NCI-H82 (cell line): Measurements from ENCODE around the gene VPS37C.
A peak's percentile ranks its signal among the peaks of the same experiment; 100 is the strongest.
"Not testable (repeated sequence)": the region's sequence is repeated elsewhere in the genome, so short reads cannot be mapped to it uniquely, and the experiment has no call there.

ENCODE experiments used
- DNase-seq: peaks from one replicate; lab custom pipeline; 2025; lab: John Stamatoyannopoulos, UW

VPS37C gene

GRCh38 chr11:61161190-61162091, at the start of gene VPS37C:
Gene VPS37C (minus strand): TSS chr11:61161426. CDS start chr11:61138829, 22,597 bp downstream.
- peak; percentile 88 for DNase-seq

GRCh38 chr11:61210629-61211028, 49.4 kb upstream of the VPS37C start:
- DNase-seq, result not testable (repeated sequence)

- not testable (repeated sequence) for DNase-seq
These were observed 46.5 kb upstream of the VPS37C start for GRCh38 chr11:61207636-61208310.

GRCh38 chr11:61204502-61205059, 43.4 kb upstream of the VPS37C start:
- DNase-seq, result not testable (repeated sequence)

- not testable (repeated sequence) for DNase-seq
These were observed 42.6 kb upstream of the VPS37C start for GRCh38 chr11:61203873-61204272.

GRCh38 chr11:61202950-61203746, 41.9 kb upstream of the VPS37C start, which contains the start of gene PGA3:
Gene PGA3 (plus strand): TSS chr11:61203515. CDS start chr11:61203565, 50 bp downstream.
- DNase-seq, result not testable (repeated sequence)

- DNase-seq, result no peak
These were observed 40.2 kb upstream of the VPS37C start for GRCh38 chr11:61201476-61201875.

GRCh38 chr11:61198948-61199523, 37.8 kb upstream of the VPS37C start:
- DNase-seq, result no peak

- no peak for DNase-seq
These were observed 37.1 kb upstream of the VPS37C start for GRCh38 chr11:61198361-61198760.

- no peak for DNase-seq
These were observed 34.5 kb upstream of the VPS37C start for GRCh38 chr11:61195719-61196118.

- peak; percentile 8 for DNase-seq
These were observed 33.9 kb upstream of the VPS37C start for GRCh38 chr11:61194981-61195695.

GRCh38 chr11:61194169-61194671, 33.0 kb upstream of the VPS37C start:
- DNase-seq, result no peak

GRCh38 chr11:61193596-61193995, 32.4 kb upstream of the VPS37C start:
- DNase-seq, result peak; percentile 82

- no peak for DNase-seq
These were observed 28.7 kb upstream of the VPS37C start for GRCh38 chr11:61189933-61190332.

- peak; percentile 91 for DNase-seq
These were observed 26.4 kb upstream of the VPS37C start for GRCh38 chr11:61187505-61188130.

GRCh38 chr11:61186504-61186903, 25.3 kb upstream of the VPS37C start:
- DNase-seq, result no peak

GRCh38 chr11:61183645-61184044, 22.4 kb upstream of the VPS37C start:
- DNase-seq, result no peak

- peak; percentile 7 for DNase-seq
These were observed 20.3 kb upstream of the VPS37C start for GRCh38 chr11:61181489-61181888.

GRCh38 chr11:61180205-61180604, 19.0 kb upstream of the VPS37C start:
- DNase-seq, result not testable (repeated sequence)

GRCh38 chr11:61176446-61176845, 15.2 kb upstream of the VPS37C start:
- no peak for DNase-seq
